ENCODE data around the gene STRBP.

STRBP gene

DNA sequence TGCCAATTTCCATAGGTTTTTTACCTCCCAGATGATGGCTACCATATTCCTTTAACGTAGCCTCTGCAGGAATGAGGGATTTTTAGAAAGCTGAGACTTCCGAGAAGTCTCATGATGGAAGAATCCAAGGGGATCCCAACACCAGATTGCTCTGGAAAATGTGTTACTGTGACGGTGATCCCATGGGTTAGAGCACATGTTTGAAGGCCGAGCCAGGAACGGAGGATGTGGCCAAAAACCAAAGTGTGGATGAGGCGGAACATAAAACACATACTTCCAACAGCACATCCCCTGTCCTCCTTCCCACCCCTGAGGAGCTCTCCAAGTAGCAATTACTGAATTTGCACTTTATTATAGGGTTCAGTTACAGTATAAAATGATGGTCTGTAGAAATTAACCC is 152.3 kb downstream of the STRBP start:
- H3K27ac ChIP-seq = no peak overlapping the region

DNA sequence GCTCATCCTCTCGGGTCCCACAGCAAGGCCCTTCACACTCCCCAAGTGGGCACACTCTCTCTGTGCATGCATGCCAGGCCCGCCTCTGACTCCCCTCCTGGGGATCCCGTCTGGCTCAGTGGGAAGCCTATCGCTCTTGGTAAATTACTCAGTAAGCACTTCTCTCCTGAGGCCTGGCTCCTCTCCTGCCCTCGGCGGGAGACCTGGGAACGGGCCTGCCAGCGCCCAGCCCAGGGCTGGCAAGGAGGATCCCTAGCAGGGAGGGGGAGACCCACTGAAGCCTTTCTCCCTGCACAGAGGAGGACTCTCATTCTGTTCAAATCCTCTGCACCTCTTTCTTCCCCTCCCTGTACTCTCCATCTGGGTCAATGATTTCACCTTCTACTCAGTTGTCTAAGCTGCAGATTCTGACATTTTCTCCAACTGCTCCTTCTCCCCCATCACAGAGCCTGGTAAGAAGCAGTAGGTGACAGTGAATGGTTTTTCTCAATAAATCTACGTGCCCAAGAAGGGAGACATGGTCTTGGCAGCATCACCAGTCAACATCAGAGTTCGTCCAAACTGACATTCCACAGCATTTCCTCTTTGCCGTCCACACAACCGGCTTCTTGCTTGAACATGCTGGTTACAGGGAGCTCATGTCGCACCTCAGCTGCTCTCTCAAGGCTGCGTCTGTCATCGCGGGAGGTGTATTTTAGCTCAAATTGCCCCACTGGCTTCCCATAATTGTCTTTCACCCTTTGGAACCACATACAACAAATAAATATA is 153.1 kb downstream of the STRBP start:
- TF ChIP-seq ZFX (IDR thresholded peaks at IDR 0.05) = no peak
- TF ChIP-seq, protein P1, sequence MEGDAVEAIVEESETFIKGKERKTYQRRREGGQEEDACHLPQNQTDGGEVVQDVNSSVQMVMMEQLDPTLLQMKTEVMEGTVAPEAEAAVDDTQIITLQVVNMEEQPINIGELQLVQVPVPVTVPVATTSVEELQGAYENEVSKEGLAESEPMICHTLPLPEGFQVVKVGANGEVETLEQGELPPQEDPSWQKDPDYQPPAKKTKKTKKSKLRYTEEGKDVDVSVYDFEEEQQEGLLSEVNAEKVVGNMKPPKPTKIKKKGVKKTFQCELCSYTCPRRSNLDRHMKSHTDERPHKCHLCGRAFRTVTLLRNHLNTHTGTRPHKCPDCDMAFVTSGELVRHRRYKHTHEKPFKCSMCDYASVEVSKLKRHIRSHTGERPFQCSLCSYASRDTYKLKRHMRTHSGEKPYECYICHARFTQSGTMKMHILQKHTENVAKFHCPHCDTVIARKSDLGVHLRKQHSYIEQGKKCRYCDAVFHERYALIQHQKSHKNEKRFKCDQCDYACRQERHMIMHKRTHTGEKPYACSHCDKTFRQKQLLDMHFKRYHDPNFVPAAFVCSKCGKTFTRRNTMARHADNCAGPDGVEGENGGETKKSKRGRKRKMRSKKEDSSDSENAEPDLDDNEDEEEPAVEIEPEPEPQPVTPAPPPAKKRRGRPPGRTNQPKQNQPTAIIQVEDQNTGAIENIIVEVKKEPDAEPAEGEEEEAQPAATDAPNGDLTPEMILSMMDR (conservative IDR thresholded peaks at IDR 0.05) = no peak

More for the DNA sequence above, 152.3 kb downstream of the STRBP start:
- no peak for TF ChIP-seq ZFX (IDR thresholded peaks at IDR 0.05)
- TF ChIP-seq, protein P1 (conservative IDR thresholded peaks at IDR 0.05) = no peak

DNA sequence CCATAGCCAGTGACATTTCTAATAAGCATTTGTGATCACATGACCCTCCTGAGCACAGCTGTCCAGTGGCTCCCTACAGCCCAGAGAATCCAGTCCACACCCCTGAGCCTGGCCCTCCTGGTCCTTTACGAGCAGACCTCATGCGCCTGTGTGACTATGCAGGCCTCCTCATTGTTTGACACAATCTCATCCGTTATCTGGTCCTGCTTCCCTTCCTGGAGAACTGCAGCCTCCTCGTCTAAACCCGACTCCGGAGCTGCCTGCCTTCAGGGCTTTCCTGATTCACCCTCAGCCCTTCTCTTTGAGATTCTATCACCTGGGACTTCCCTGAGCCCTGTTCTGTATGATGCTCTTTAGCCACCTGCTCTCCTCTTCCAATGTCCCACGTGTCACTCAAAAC is 155.2 kb downstream of the STRBP start:
- TF ChIP-seq, protein P1 (conservative IDR thresholded peaks at IDR 0.05) = no peak
- no peak overlapping the region for H3K27ac ChIP-seq

More for the DNA sequence above, 153.1 kb downstream of the STRBP start:
- H3K27ac ChIP-seq = no peak overlapping the region

GRCh38 chr9:123112015-123112975 is 156.1 kb downstream of the STRBP start:
- TF ChIP-seq, protein P1 (conservative IDR thresholded peaks at IDR 0.05) = no peak
- TF ChIP-seq ZFX (IDR thresholded peaks at IDR 0.05) = no peak
- no peak overlapping the region for H3K27ac ChIP-seq

DNA sequence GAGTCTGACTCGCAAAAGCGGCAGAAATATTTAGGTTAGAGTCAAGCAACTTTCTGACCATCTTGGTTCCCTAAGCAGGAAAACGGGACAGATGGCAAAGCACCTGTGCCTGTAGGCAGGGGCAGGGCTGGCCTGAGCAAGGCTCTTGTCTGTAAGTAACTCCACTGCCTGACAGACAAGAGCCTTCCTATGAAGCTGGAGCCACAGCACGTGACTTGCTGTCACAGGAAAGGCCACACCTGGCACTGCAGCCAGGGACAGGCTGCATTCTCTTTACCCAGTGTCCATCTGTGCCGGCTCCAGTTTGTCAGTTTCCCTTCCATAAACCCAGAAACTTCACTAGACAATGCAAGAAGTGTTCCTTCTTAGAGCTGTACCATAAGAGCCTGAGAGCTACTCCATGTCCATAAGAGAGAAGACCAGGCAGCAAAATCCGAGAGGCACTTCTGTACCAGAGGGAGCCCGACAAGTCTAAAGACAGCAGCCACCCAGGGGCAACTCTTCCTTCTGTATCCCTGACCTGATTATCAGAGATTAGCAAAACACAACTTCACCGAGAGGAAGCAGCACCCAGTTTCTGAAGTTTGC is 156.9 kb downstream of the STRBP start:
- no peak for TF ChIP-seq ZFX (IDR thresholded peaks at IDR 0.05)
- TF ChIP-seq, protein P1 (conservative IDR thresholded peaks at IDR 0.05) = no peak
- H3K27ac ChIP-seq = no peak overlapping the region

GRCh38 chr9:123109540-123110279 is 158.7 kb downstream of the STRBP start:
- H3K27ac ChIP-seq = no peak overlapping the region

More at GRCh38 chr9:123109540-123110279, 158.7 kb downstream of the STRBP start:
- TF ChIP-seq ZFX (IDR thresholded peaks at IDR 0.05) = no peak
- TF ChIP-seq, protein P1 (conservative IDR thresholded peaks at IDR 0.05) = no peak
